DMS153 treated with DMSO at 0.1 percent for 48 hours (cell line): ENCODE results near the gene VAV2.

Experiments
- DNase-seq: peaks from one replicate; lab custom pipeline; 2025; ENCODE audit not compliant: unreplicated experiment; lab: John Stamatoyannopoulos, UW

Gene VAV2

GRCh38 chr9:133791069-133791468 is 201.1 kb downstream of the VAV2 start:
- no peak for DNase-seq

- no peak for DNase-seq
These were observed 202.3 kb downstream of the VAV2 start for GRCh38 chr9:133789778-133790177.

- peak; percentile 11 for DNase-seq
These were observed 203.1 kb downstream of the VAV2 start for GRCh38 chr9:133788819-133789717.

GRCh38 chr9:133788045-133788818 is 203.9 kb downstream of the VAV2 start:
- DNase-seq: no peak

- DNase-seq: no peak
These were observed 204.4 kb downstream of the VAV2 start for GRCh38 chr9:133787754-133788025.

GRCh38 chr9:133786907-133787753 is 205.0 kb downstream of the VAV2 start:
- no peak for DNase-seq

GRCh38 chr9:133786371-133786753 is 205.8 kb downstream of the VAV2 start:
- no peak for DNase-seq

GRCh38 chr9:133785753-133786370 is 206.3 kb downstream of the VAV2 start:
- DNase-seq: no peak

GRCh38 chr9:133784731-133785561 is 207.2 kb downstream of the VAV2 start:
- DNase-seq: no peak

GRCh38 chr9:133783331-133783731 is 208.8 kb downstream of the VAV2 start:
- no peak for DNase-seq

GRCh38 chr9:133782157-133783130 is 209.7 kb downstream of the VAV2 start:
- DNase-seq: peak; percentile 32

- no peak for DNase-seq
These were observed 210.3 kb downstream of the VAV2 start for GRCh38 chr9:133781828-133782135.

- no peak for DNase-seq
These were observed 210.9 kb downstream of the VAV2 start for GRCh38 chr9:133780962-133781827.

- no peak for DNase-seq
These were observed 211.6 kb downstream of the VAV2 start for GRCh38 chr9:133780404-133780945.

- no peak for DNase-seq
These were observed 212.4 kb downstream of the VAV2 start for GRCh38 chr9:133779516-133780403.

- no peak for DNase-seq
These were observed 213.0 kb downstream of the VAV2 start for GRCh38 chr9:133779081-133779480.
